Mesothelial cell of epicardium (in vitro differentiated cells): Measurements from ENCODE around the gene MVB12B. TPM values are rescaled to one million over a fixed set of nuclear protein-coding genes. Genes with fewer than 3 reads are reported as not detected.

Source experiments
- DNase-seq, 2 experiments: peaks; one replicate each; pipeline ENCODE4 v3.0.0; 2021; ENCODE audit warnings: low spot score in 2 of 2; ENCODE audit not compliant: unreplicated experiment in 2 of 2
- H3K27ac Mint-ChIP-seq: 2 replicates; pipeline ENCODE4 v1.8.0; 2021; ENCODE audit warnings: mixed read lengths
- H3K27me3 Mint-ChIP-seq: 2 replicates; pipeline ENCODE4 v1.8.0; 2021; ENCODE audit warnings: low read depth, mixed read lengths
- H3K36me3 Mint-ChIP-seq: 2 replicates; pipeline ENCODE4 v1.8.0; 2021; ENCODE audit warnings: mixed read lengths
- H3K4me1 Mint-ChIP-seq: 2 replicates; pipeline ENCODE4 v1.8.0; 2021; ENCODE audit warnings: mixed read lengths
- H3K4me3 Mint-ChIP-seq: 2 replicates; pipeline ENCODE4 v1.8.0; 2021; ENCODE audit warnings: mild to moderate bottlenecking, moderate library complexity, mixed read lengths
- H3K9me3 Mint-ChIP-seq: 2 replicates; pipeline ENCODE4 v1.8.0; 2021; ENCODE audit warnings: mixed read lengths
- CTCF ChIP-seq: fragments of 200-600 bp; sonication (generic); IDR thresholded peaks from one replicate; pipeline ENCODE4 v1.5.0; 2021; ENCODE audit warnings: antibody characterized with exemption; ENCODE audit not compliant: unreplicated experiment
- total RNA-seq: library from RNA; stranded (reverse); gene quantifications from 3 replicates; pipeline ENCODE4 v1.2.1, GENCODE V29; 2021

The MVB12B gene
- total RNA-seq, 1 donor from 2014 or later = 43.7 TPM

- H3K27ac Mint-ChIP-seq = no peak overlapping the region
- no peaks in the 10 kb centered on the region for H3K36me3 Mint-ChIP-seq
- DNase-seq = no peak
- no peak overlapping the region for H3K4me3 Mint-ChIP-seq
- peaks cover 47% of the 10 kb centered on the region for H3K27me3 Mint-ChIP-seq
- TF ChIP-seq CTCF = no peak
- no peaks in the 10 kb centered on the region for H3K9me3 Mint-ChIP-seq
- peaks cover 25% of the 10 kb centered on the region for H3K4me1 Mint-ChIP-seq
These were observed 194.9 kb downstream of the MVB12B start for GRCh38 chr9:126521551-126521950.

GRCh38 chr9:126521976-126522590 lies 195.5 kb downstream of the MVB12B start:
- no peak overlapping the region for H3K27ac Mint-ChIP-seq
- no peaks in the 10 kb centered on the region for H3K9me3 Mint-ChIP-seq
- DNase-seq = no peak
- no peak overlapping the region for H3K4me3 Mint-ChIP-seq
- peaks cover 20% of the 10 kb centered on the region for H3K4me1 Mint-ChIP-seq
- peaks cover 46% of the 10 kb centered on the region for H3K27me3 Mint-ChIP-seq
- no peak for TF ChIP-seq CTCF
- H3K36me3 Mint-ChIP-seq = no peaks in the 10 kb centered on the region

GRCh38 chr9:126522612-126523356 lies 196.2 kb downstream of the MVB12B start:
- H3K36me3 Mint-ChIP-seq = no peaks in the 10 kb centered on the region
- H3K27me3 Mint-ChIP-seq = peaks cover 43% of the 10 kb centered on the region
- H3K9me3 Mint-ChIP-seq = no peaks in the 10 kb centered on the region
- peaks cover 14% of the 10 kb centered on the region for H3K4me1 Mint-ChIP-seq
- no peak for TF ChIP-seq CTCF
- no peak overlapping the region for H3K27ac Mint-ChIP-seq
- no peak overlapping the region for H3K4me3 Mint-ChIP-seq
- no peak for DNase-seq

- Mint-ChIP-seq H3K4me3 (no peak overlapping the region), H3K27ac (no peak overlapping the region), H3K4me1 (peaks cover 13% of the 10 kb centered on the region), H3K27me3 (peaks cover 41% of the 10 kb centered on the region), H3K36me3 (no peaks in the 10 kb centered on the region), H3K9me3 (no peaks in the 10 kb centered on the region)
- no peak for TF ChIP-seq CTCF
- DNase-seq = no peak
These were observed 197.0 kb downstream of the MVB12B start for GRCh38 chr9:126523611-126524111.

- H3K27ac Mint-ChIP-seq = no peak overlapping the region
These were observed 197.9 kb downstream of the MVB12B start for GRCh38 chr9:126524353-126525077.

More at GRCh38 chr9:126524353-126525077, 197.9 kb downstream of the MVB12B start:
- no peak for DNase-seq
- Mint-ChIP-seq H3K9me3 (no peaks in the 10 kb centered on the region), H3K36me3 (no peaks in the 10 kb centered on the region), H3K4me1 (peaks cover 17% of the 10 kb centered on the region), H3K27me3 (peaks cover 33% of the 10 kb centered on the region), H3K4me3 (no peak overlapping the region)
- no peak for TF ChIP-seq CTCF
